HEK293T (cell line): ENCODE measurements around the gene AGPAT4.
"Not testable (repeated sequence)": the region's sequence is repeated elsewhere in the genome, so short reads cannot be mapped to it uniquely, and the experiment has no call there.

Source experiments
- CTCF ChIA-PET: fragments of 350-600 bp; formaldehyde crosslinking; extraction: SDS; loops from one replicate; lab custom pipeline; 2021; ENCODE audit warnings: antibody characterized with exemption, inconsistent platforms; lab: Yijun Ruan, JAX
- POLR2A ChIA-PET: fragments of 350-600 bp; formaldehyde crosslinking; extraction: SDS; loops from one replicate; lab custom pipeline; 2020; ENCODE audit warnings: antibody characterized with exemption, inconsistent platforms; lab: Yijun Ruan, JAX
- DNase-seq: peaks from one replicate; pipeline ENCODE4 v3.0.0; 2012; ENCODE audit warnings: mixed read lengths; ENCODE audit errors: extremely low spot score
- ARNT ChIP-seq: fragments of 450-650 bp; IDR thresholded peaks from 2 replicates; pipeline ENCODE4 v1.6.1; 2017; ENCODE audit warnings: mild to moderate bottlenecking
- BHLHE40 ChIP-seq: fragments of 450-650 bp; IDR thresholded peaks from 2 replicates; pipeline ENCODE4 v1.6.1; 2016; ENCODE audit warnings: mild to moderate bottlenecking, moderate library complexity, borderline replicate concordance
- CTBP1 ChIP-seq: fragments of 450-650 bp; IDR thresholded peaks from 2 replicates; pipeline ENCODE4 v1.6.1; 2016; ENCODE audit warnings: borderline replicate concordance
- ELF4 ChIP-seq: fragments of 450-650 bp; IDR thresholded peaks from 2 replicates; pipeline ENCODE4 v1.6.1; 2017; ENCODE audit warnings: antibody characterized with exemption
- FOXA1 ChIP-seq: fragments of 450-650 bp; IDR thresholded peaks from 2 replicates; pipeline ENCODE4 v1.6.1; 2016; ENCODE audit warnings: mild to moderate bottlenecking
- FOXK2 ChIP-seq: fragments of 450-650 bp; IDR thresholded peaks from 2 replicates; pipeline ENCODE4 v1.6.1; 2016; ENCODE audit warnings: mild to moderate bottlenecking
- FOXM1 ChIP-seq: fragments of 450-650 bp; IDR thresholded peaks from 2 replicates; pipeline ENCODE4 v1.6.1; 2017; ENCODE audit warnings: mild to moderate bottlenecking, borderline replicate concordance
- HDGF ChIP-seq: fragments of 450-650 bp; IDR thresholded peaks from 2 replicates; pipeline ENCODE4 v1.6.1; 2017; ENCODE audit warnings: antibody characterized with exemption, borderline replicate concordance
- L3MBTL2 ChIP-seq: fragments of 450-650 bp; conservative IDR thresholded peaks from 2 replicates; pipeline ENCODE4 v1.6.1; 2016; ENCODE audit warnings: mild to moderate bottlenecking
- LEF1 ChIP-seq: fragments of 450-650 bp; IDR thresholded peaks from 2 replicates; pipeline ENCODE4 v1.6.1; 2017; ENCODE audit warnings: mild to moderate bottlenecking, borderline replicate concordance
- NFRKB ChIP-seq: fragments of 450-650 bp; IDR thresholded peaks from 2 replicates; pipeline ENCODE4 v1.6.1; 2016; ENCODE audit warnings: mild to moderate bottlenecking, moderate library complexity
- SP1 ChIP-seq: fragments of 450-650 bp; IDR thresholded peaks from 2 replicates; pipeline ENCODE4 v1.6.1; 2017
- SUZ12 ChIP-seq: fragments of 450-650 bp; IDR thresholded peaks from 2 replicates; pipeline ENCODE4 v1.6.1; 2016; ENCODE audit warnings: mild to moderate bottlenecking
- TARDBP ChIP-seq: fragments of 450-650 bp; IDR thresholded peaks from 2 replicates; pipeline ENCODE4 v1.6.1; 2016
- ZNF384 ChIP-seq: fragments of 450-650 bp; IDR thresholded peaks from 2 replicates; pipeline ENCODE4 v1.6.1; 2016
- TF ChIP-seq, protein P1 (sequence below): fragments of 450-650 bp; IDR thresholded peaks from 2 replicates; pipeline ENCODE4 v1.6.1; 2016

The AGPAT4 gene

DNA sequence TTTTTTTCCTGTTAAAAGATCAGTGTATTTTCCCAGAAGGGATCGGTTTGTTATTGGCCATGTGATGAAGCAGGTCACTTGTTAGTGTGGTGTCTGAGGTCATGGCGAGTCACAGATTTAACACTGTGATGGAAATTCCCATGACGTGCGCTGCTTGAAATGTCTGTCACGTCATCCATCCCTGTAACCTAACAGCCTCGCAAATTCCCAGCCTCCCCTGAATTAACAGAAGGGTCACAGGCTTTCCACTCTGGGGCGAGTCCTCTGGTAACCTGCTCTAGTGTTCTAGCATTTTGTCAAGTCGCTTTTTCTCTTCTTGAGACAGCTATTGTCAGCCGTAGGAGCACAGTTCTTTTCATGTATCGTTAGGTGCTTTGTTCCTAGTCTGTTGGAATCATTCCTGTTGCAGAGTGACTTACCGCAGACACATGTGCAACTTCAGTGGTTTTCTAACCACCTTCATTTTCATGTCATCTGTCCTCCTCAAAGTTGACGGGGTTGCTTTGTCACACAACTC lies 145.1 kb downstream of the AGPAT4 start:
- ChIA-PET POLR2A (no interaction called here), CTCF (interaction anchor here (1.2 to 1.6 kb wide), 2 partner anchors 27 to 242 kb away, joined by 3 to 5 read pairs; no protein-coding TSS in a partner anchor)
- DNase-seq = no peak
- TF ChIP-seq FOXK2 (no peak), BHLHE40 (no peak), SP1 (no peak), ZNF384 (no peak), L3MBTL2 (no peak), ELF4 (no peak), FOXA1 (no peak), SUZ12 (no peak), TARDBP (no peak), CTBP1 (no peak), NFRKB (no peak), FOXM1 (no peak), HDGF (no peak), ARNT (no peak), LEF1 (no peak)
- TF ChIP-seq, protein P1, sequence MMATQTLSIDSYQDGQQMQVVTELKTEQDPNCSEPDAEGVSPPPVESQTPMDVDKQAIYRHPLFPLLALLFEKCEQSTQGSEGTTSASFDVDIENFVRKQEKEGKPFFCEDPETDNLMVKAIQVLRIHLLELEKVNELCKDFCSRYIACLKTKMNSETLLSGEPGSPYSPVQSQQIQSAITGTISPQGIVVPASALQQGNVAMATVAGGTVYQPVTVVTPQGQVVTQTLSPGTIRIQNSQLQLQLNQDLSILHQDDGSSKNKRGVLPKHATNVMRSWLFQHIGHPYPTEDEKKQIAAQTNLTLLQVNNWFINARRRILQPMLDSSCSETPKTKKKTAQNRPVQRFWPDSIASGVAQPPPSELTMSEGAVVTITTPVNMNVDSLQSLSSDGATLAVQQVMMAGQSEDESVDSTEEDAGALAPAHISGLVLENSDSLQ = no peak

DNA sequence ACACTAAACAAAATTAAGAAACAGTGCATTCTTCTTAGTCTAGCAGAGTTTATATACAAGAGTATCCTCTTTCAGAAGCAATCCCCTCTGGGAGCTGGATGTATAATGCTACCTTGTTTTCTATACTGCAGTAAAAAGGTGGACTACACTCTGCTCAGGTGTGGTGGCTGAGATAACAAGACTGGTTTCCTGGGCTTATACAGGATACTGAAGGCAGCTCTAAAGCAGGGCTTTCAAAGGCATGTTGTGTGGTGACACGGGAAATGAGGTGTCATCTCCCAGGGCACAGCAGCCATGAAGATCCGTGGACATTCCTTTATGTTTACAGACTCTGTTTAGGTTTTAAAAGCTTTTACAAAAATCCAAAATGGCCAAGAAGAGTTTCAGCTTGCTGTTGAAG lies 145.6 kb downstream of the AGPAT4 start:
- CTCF ChIA-PET = interaction anchor here (1.2 to 1.6 kb wide), 2 partner anchors 27 to 242 kb away, joined by 3 to 5 read pairs; no protein-coding TSS in a partner anchor
- POLR2A ChIA-PET = no interaction called here
- no peak for TF ChIP-seq HDGF
- no peak for TF ChIP-seq ARNT
- TF ChIP-seq CTBP1 = no peak
- TF ChIP-seq, protein P1 = no peak
- no peak for DNase-seq

DNA sequence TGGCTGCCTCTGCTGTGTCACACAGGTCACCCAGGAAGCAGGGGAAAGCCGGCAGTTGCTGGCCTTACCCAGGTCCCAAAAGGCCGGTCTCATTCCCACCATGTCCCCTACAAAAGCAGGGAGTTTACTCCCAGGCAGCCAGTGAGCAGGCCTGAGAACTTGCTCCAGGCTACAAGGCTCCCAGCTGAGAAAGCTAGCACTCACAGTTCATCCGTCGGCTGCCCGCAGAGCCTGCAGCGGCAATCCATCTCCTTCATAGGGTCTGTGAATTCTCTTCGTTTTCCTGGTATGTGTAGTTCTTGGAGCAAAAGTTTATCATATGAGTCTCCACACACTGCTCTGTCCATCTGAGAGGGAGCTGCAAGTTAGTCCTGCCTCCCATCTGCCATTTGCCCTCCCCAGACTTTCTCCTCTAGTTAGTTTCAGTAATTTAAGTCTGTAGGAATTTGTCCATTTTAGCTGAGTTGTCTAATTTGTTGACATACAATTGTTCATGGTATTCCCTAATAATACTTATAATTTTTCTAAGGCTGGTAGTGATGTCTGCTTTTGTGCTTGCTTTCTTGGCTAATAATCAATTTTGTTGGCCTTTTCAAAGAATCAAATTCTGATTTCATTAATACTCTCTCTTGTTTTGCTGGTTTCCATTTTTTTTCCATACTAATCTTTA lies 146.7 kb downstream of the AGPAT4 start:
- ChIA-PET CTCF (interaction anchor here (0.7 to 1.6 kb wide), 2 partner anchors 243 to 267 kb away, joined by 3 to 5 read pairs; no protein-coding TSS in a partner anchor), POLR2A (no interaction called here)
- DNase-seq = no peak
- no peak for TF ChIP-seq ARNT
- no peak for TF ChIP-seq CTBP1
- no peak for TF ChIP-seq SUZ12
- TF ChIP-seq BHLHE40 = no peak
- no peak for TF ChIP-seq FOXM1
- no peak for TF ChIP-seq L3MBTL2
- no peak for TF ChIP-seq HDGF
- TF ChIP-seq NFRKB = no peak
- no peak for TF ChIP-seq LEF1
- TF ChIP-seq ELF4 = no peak
- TF ChIP-seq, protein P1 = no peak
- TF ChIP-seq SP1 = no peak
- no peak for TF ChIP-seq FOXA1

DNA sequence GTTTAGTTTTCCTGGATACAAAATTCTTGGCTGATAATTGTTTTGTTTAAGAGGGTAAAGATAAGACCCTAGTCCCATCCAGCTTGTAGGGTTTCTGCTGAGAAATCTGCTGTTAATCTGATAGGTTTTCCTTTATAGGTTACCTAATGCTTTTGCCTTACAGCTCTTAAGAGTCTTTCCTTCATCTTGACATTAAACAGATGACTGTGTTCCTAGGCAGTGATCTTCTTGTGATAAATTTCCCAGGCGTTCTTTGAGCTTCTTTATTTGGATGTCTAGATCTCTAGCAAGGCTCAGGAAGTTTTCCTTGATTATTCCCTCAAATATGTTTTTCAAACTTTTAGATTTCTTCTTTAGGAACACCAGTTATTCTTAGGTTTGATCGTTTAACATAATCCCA lies 148.3 kb downstream of the AGPAT4 start:
- TF ChIP-seq HDGF = no peak
- no peak for TF ChIP-seq FOXA1
- no peak for TF ChIP-seq SUZ12
- TF ChIP-seq ZNF384 = no peak
- POLR2A ChIA-PET = interaction anchor here (0.6 kb wide), 1 partner anchor 109 kb away, joined by 3 read pairs; no protein-coding TSS in a partner anchor
- DNase-seq = no peak
- CTCF ChIA-PET = no interaction called here

DNA sequence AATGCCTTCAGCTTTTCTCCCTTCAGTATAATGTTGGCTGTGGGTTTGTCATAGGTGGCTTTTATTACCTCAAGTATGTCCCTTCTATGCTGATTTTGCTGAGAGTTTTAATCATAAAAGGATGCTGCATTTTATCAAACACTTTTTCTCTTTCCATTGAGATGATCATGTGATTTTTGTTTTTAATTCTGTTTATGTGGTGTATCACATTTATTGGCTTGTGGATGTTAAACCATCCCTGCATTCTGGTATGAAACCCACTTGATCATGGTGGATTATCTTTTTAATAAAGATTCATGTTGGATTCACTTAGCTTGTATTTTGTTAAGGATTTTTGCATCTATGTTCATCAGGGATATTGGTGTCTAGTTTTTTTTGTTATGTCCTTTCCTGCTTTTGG lies 150.5 kb downstream of the AGPAT4 start:
- DNase-seq, CTCF ChIA-PET, POLR2A ChIA-PET: not testable (repeated sequence)

DNA sequence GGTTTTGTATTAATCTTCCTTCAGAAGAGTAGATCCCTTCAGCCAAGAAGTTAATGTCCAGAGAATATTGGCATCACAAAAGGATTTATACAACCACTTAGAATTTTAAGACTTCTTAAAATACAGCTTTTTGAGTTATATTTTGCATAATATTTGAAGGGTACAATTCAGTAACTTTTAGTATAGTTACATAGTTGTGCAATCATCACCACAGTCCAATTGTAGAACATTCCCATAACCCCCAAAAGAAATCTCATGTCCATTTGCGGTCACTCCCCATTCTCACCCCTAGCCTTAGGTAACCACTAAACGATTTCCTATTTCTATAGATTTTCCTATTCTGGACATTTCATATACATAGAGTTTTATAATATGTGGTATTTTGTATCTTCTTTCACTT lies 155.9 kb downstream of the AGPAT4 start:
- POLR2A ChIA-PET = no interaction called here
- no peak for DNase-seq
- TF ChIP-seq FOXA1 (no peak), FOXM1 (no peak), ZNF384 (no peak), FOXK2 (no peak), ARNT (no peak)
- CTCF ChIA-PET = interaction anchor here (1.2 kb wide), 1 partner anchor 16 kb away, joined by 3 read pairs; no protein-coding TSS in a partner anchor

DNA sequence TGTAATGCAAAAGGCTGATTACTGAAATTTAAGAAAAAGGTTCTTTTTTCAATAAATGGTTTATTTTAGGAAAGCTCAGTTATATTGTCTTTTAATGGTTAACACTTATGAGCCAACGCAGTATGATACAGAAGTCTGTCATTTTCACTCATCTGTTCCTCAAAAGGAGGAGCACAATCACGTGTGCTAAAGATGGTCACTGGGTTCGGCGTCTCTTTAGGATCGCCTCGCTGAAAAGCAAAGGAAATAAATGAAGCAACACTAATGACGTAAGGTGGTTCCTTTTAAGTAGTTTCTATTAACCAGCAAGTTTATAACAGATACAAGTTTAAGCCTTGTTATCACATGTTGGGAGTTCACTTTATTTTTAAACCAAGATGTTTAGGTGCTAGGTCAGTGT lies 156.6 kb downstream of the AGPAT4 start:
- ChIA-PET POLR2A (no interaction called here), CTCF (interaction anchor here (1.2 kb wide), 1 partner anchor 16 kb away, joined by 3 read pairs; no protein-coding TSS in a partner anchor)
- TF ChIP-seq NFRKB (no peak), SP1 (no peak), HDGF (no peak), SUZ12 (no peak), FOXK2 (no peak)
- DNase-seq = no peak
